Measurements from ENCODE around the gene TMEM192.
A peak's percentile ranks its signal among the peaks of the same experiment; 100 is the strongest.
"Not testable (repeated sequence)": the region's sequence is repeated elsewhere in the genome, so short reads cannot be mapped to it uniquely, and the experiment has no call there.

The TMEM192 gene

GRCh38 chr4:165112368-165113121 lies at the start of gene TMEM192:
TMEM192 (minus strand) TSS chr4:165112860; CDS start chr4:165112773, 87 bp downstream.
- peak; percentile 95 to 98 for ATAC-seq

GRCh38 chr4:165158762-165159161 lies 46.1 kb upstream of the TMEM192 start:
- ATAC-seq = no peak

GRCh38 chr4:165156906-165157305 lies 44.2 kb upstream of the TMEM192 start:
- no peak for ATAC-seq

- no peak for ATAC-seq
Measured at GRCh38 chr4:165154482-165154881, 41.8 kb upstream of the TMEM192 start.

GRCh38 chr4:165152527-165152926 lies 39.9 kb upstream of the TMEM192 start:
- no peak for ATAC-seq

GRCh38 chr4:165151734-165152133 lies 39.1 kb upstream of the TMEM192 start:
- no peak for ATAC-seq

- no peak for ATAC-seq
Measured at GRCh38 chr4:165150545-165150944, 37.9 kb upstream of the TMEM192 start.

- no peak for ATAC-seq
Measured at GRCh38 chr4:165138843-165139242, 26.2 kb upstream of the TMEM192 start.

GRCh38 chr4:165137205-165137604 lies 24.5 kb upstream of the TMEM192 start:
- ATAC-seq = no peak

- ATAC-seq = no peak
Measured at GRCh38 chr4:165136529-165136928, 23.9 kb upstream of the TMEM192 start.

- no peak for ATAC-seq
Measured at GRCh38 chr4:165133150-165133549, 20.5 kb upstream of the TMEM192 start.

GRCh38 chr4:165131247-165131832 lies 18.7 kb upstream of the TMEM192 start:
- ATAC-seq = peak in 1 of 2 donors; percentile 55

- ATAC-seq = no peak
Measured at GRCh38 chr4:165129924-165130323, 17.3 kb upstream of the TMEM192 start.

GRCh38 chr4:165125869-165126499 lies 13.3 kb upstream of the TMEM192 start:
- ATAC-seq = not testable (repeated sequence)

GRCh38 chr4:165124488-165124887 lies 11.8 kb upstream of the TMEM192 start:
- ATAC-seq = no peak

- ATAC-seq = no peak
Measured at GRCh38 chr4:165118256-165118909, 5.7 kb upstream of the TMEM192 start.

GRCh38 chr4:165115301-165115700 lies 2.6 kb upstream of the TMEM192 start:
- ATAC-seq = no peak

- ATAC-seq = no peak
Measured at GRCh38 chr4:165111906-165112367, 723 bp downstream of the TMEM192 start.

GRCh38 chr4:165106518-165106917 lies 6.1 kb downstream of the TMEM192 start:
- ATAC-seq = no peak

GRCh38 chr4:165101641-165102040 lies 11.0 kb downstream of the TMEM192 start:
- ATAC-seq = no peak

GRCh38 chr4:165096776-165097175 lies 15.9 kb downstream of the TMEM192 start:
- ATAC-seq = no peak

- ATAC-seq = no peak
Measured at GRCh38 chr4:165095291-165095690, 17.4 kb downstream of the TMEM192 start.

- ATAC-seq = no peak
Measured at GRCh38 chr4:165094873-165095272, 17.8 kb downstream of the TMEM192 start.
